IMR-90 (cell line): ENCODE measurements around the gene KCNAB3. TPM values are rescaled to one million over a fixed set of nuclear protein-coding genes. Genes with fewer than 3 reads are reported as not detected.

Experiments
- ATAC-seq: fragments of 200-7000 bp; cut with Tn5 transposase; 2 replicates; pipeline ENCODE4 v1.9.1; 2020; ENCODE audit warnings: low read depth, mild to moderate bottlenecking, moderate library complexity
- BruUV-seq: library from RNA; stranded (reverse); fragments of 400-500 nt; replicated peaks from 2 replicates; lab custom pipeline; 2021; lab: Mats Ljungman, UMichigan
- CTCF ChIA-PET: fragments of 300-600 bp; formaldehyde crosslinking; extraction: SDS; loops from one replicate; lab custom pipeline; 2021; ENCODE audit warnings: antibody characterized with exemption; lab: Yijun Ruan, JAX
- POLR2A ChIA-PET: fragments of 300-600 bp; sonication (Branson Sonifier 250); formaldehyde crosslinking; loops from one replicate; lab custom pipeline; 2022; ENCODE audit warnings: antibody characterized with exemption; ENCODE audit not compliant: unreplicated experiment; lab: Charles Lee
- DNase-seq: peaks from one replicate; pipeline ENCODE4 v3.0.0; 2013
- H2AFZ ChIP-seq: replicated peaks from 2 replicates; pipeline ENCODE3; 2013; ENCODE audit warnings: low read length, mild to moderate bottlenecking; ENCODE audit not compliant: poor library complexity
- H2AK5ac ChIP-seq: 2 replicates; pipeline ENCODE4 v1.6.1; 2013; ENCODE audit warnings: low read depth, low read length, inconsistent platforms
- H2AK9ac ChIP-seq: replicated peaks from 2 replicates; pipeline ENCODE3; 2013; ENCODE audit warnings: mild to moderate bottlenecking, low read depth, low read length, moderate library complexity; ENCODE audit not compliant: poor library complexity
- H2BK120ac ChIP-seq: 2 replicates; pipeline ENCODE4 v1.6.1; 2013; ENCODE audit warnings: low read depth, low read length, inconsistent platforms
- H2BK15ac ChIP-seq: 3 replicates; pipeline ENCODE4 v1.6.1; 2013; ENCODE audit warnings: low read depth, low read length, inconsistent platforms
- H2BK20ac ChIP-seq: 2 replicates; pipeline ENCODE4 v1.6.1; 2013; ENCODE audit warnings: low read depth, mild to moderate bottlenecking, inconsistent platforms, low read length, moderate library complexity
- H2BK5ac ChIP-seq: 2 replicates; pipeline ENCODE4 v1.6.1; 2013; ENCODE audit warnings: mild to moderate bottlenecking, low read depth, low read length, inconsistent platforms; ENCODE audit not compliant: poor library complexity, severe bottlenecking
- H3K14ac ChIP-seq: replicated peaks from 2 replicates; pipeline ENCODE4 v1.6.1; 2013; ENCODE audit warnings: low read depth, low read length, inconsistent platforms
- H3K18ac ChIP-seq: 2 replicates; pipeline ENCODE4 v1.6.1; 2013; ENCODE audit warnings: low read depth, low read length, control low read depth
- H3K23ac ChIP-seq: 2 replicates; pipeline ENCODE4 v1.6.1; 2013; ENCODE audit warnings: low read depth, low read length, inconsistent platforms
- H3K27ac ChIP-seq: 2 replicates; pipeline ENCODE4 v1.5.1; 2013; ENCODE audit warnings: mild to moderate bottlenecking, control low read depth, low read length; ENCODE audit not compliant: insufficient read depth
- H3K27me3 ChIP-seq: 2 replicates; pipeline ENCODE4 v1.6.1; 2013; ENCODE audit warnings: low read length; ENCODE audit not compliant: control insufficient read depth, insufficient read depth
- H3K36me3 ChIP-seq: 2 replicates; pipeline ENCODE4 v1.6.1; 2013; ENCODE audit warnings: low read length, mixed read lengths; ENCODE audit not compliant: control insufficient read depth, insufficient read depth
- H3K4ac ChIP-seq: 2 replicates; pipeline ENCODE4 v1.6.1; 2013; ENCODE audit warnings: low read depth, low read length, inconsistent platforms
- H3K4me1 ChIP-seq: 2 replicates; pipeline ENCODE4 v1.6.1; 2013; ENCODE audit warnings: low read length, mixed read lengths; ENCODE audit not compliant: control insufficient read depth, insufficient read depth
- H3K4me2 ChIP-seq: 2 replicates; pipeline ENCODE4 v1.6.1; 2013; ENCODE audit warnings: low read depth, mild to moderate bottlenecking, control low read depth, low read length, moderate library complexity
- H3K4me3 ChIP-seq: 2 replicates; pipeline ENCODE4 v1.5.1; 2013; ENCODE audit warnings: low read depth, mild to moderate bottlenecking, control low read depth, low read length, moderate library complexity; ENCODE audit not compliant: insufficient read depth
- H3K56ac ChIP-seq: 2 replicates; pipeline ENCODE4 v1.6.1; 2013; ENCODE audit warnings: low read length, inconsistent platforms; ENCODE audit not compliant: insufficient read depth; ENCODE audit errors: extremely low read depth
- H3K79me1 ChIP-seq, 2 experiments: 2 replicates each; pipeline ENCODE4 v1.6.1; 2013; ENCODE audit warnings: low read length in 2 of 2, inconsistent platforms in 1 of 2, low read depth in 1 of 2
- H3K9ac ChIP-seq: 2 replicates; pipeline ENCODE4 v1.6.1; 2013; ENCODE audit warnings: low read depth, low read length, control low read depth
- H3K9me1 ChIP-seq: 2 replicates; pipeline ENCODE4 v1.6.1; 2013; ENCODE audit warnings: low read length, inconsistent platforms; ENCODE audit not compliant: insufficient read depth
- H3K9me3 ChIP-seq: 2 replicates; pipeline ENCODE4 v1.6.1; 2013; ENCODE audit warnings: low read length; ENCODE audit not compliant: control insufficient read depth, insufficient read depth
- H4K20me1 ChIP-seq: 2 replicates; pipeline ENCODE4 v1.6.1; 2013; ENCODE audit warnings: low read length, inconsistent platforms; ENCODE audit not compliant: insufficient read depth
- H4K5ac ChIP-seq: 2 replicates; pipeline ENCODE4 v1.6.1; 2013; ENCODE audit warnings: mild to moderate bottlenecking, low read depth, low read length, control low read depth
- H4K8ac ChIP-seq, 2 experiments: 2 replicates each; pipeline ENCODE4 v1.6.1; 2013; ENCODE audit warnings: low read depth in 2 of 2, low read length in 2 of 2, control low read depth in 1 of 2, inconsistent platforms in 1 of 2
- H4K91ac ChIP-seq: 2 replicates; pipeline ENCODE4 v1.6.1; 2013; ENCODE audit warnings: low read depth, low read length, inconsistent platforms; ENCODE audit not compliant: insufficient read depth
- BHLHE40 ChIP-seq: fragments of 150-350 bp; IDR thresholded peaks from 2 replicates; pipeline ENCODE4 v1.6.1; 2016; ENCODE audit warnings: mild to moderate bottlenecking, low read depth, low read length
- CEBPB ChIP-seq: IDR thresholded peaks from 2 replicates; pipeline ENCODE4 v1.6.1; 2012; ENCODE audit warnings: low read depth, low read length, improper control_type of control experiment
- CHD1 ChIP-seq: IDR thresholded peaks from 2 replicates; pipeline ENCODE4 v1.6.1; 2012; ENCODE audit warnings: low read depth, low read length, improper control_type of control experiment
- ELK1 ChIP-seq: fragments of 150-350 bp; IDR thresholded peaks from 2 replicates; pipeline ENCODE4 v1.6.1; 2016; ENCODE audit warnings: low read depth, mild to moderate bottlenecking, low read length, moderate library complexity, borderline replicate concordance
- MAFK ChIP-seq: IDR thresholded peaks from 2 replicates; pipeline ENCODE4 v1.6.1; 2012; ENCODE audit warnings: low read depth, low read length, improper control_type of control experiment
- MAZ ChIP-seq: IDR thresholded peaks from 2 replicates; pipeline ENCODE4 v1.6.1; 2012; ENCODE audit warnings: low read depth, mild to moderate bottlenecking, low read length, improper control_type of control experiment, moderate library complexity, borderline replicate concordance
- MXI1 ChIP-seq: IDR thresholded peaks from 2 replicates; pipeline ENCODE4 v1.6.1; 2012; ENCODE audit warnings: low read depth, mild to moderate bottlenecking, low read length, moderate library complexity, borderline replicate concordance
- NFE2L2 ChIP-seq: fragments of 150-350 bp; IDR thresholded peaks from 2 replicates; pipeline ENCODE4 v1.6.1; 2016; ENCODE audit warnings: low read depth, mild to moderate bottlenecking, low read length
- RCOR1 ChIP-seq: IDR thresholded peaks from 2 replicates; pipeline ENCODE4 v1.6.1; 2012; ENCODE audit warnings: mild to moderate bottlenecking, low read length, improper control_type of control experiment; ENCODE audit not compliant: insufficient replicate concordance
- RFX5 ChIP-seq: IDR thresholded peaks from 2 replicates; pipeline ENCODE4 v1.8.0; 2012; ENCODE audit warnings: low read depth, mild to moderate bottlenecking, low read length, moderate library complexity
- SMC3 ChIP-seq: fragments of 150-350 bp; IDR thresholded peaks from 2 replicates; pipeline ENCODE4 v1.6.1; 2016; ENCODE audit warnings: low read depth, mild to moderate bottlenecking, antibody characterized with exemption, low read length, moderate library complexity
- USF2 ChIP-seq: fragments of 150-350 bp; IDR thresholded peaks from 2 replicates; pipeline ENCODE4 v1.6.1; 2017; ENCODE audit warnings: mild to moderate bottlenecking, antibody characterized with exemption, low read length, low read depth
- WGBS, 2 experiments: methylation state at CpG; one replicate each; pipeline versions ENCODE4 v1.1.5 to v1.1.7; 2013; ENCODE audit warnings: missing lambda C conversion rate in 2 of 2; ENCODE audit not compliant: insufficient read length in 1 of 2; ENCODE audit errors: extremely low coverage in 2 of 2; 5-methylcytosine and 5-hydroxymethylcytosine counted together
- dilution Hi-C: fragments of 300-500 bp; cut with HindIII; formaldehyde crosslinking; loops from one replicate; pipeline ENCODE4 v1.14.3; 2018; ENCODE audit warnings: low sequenced_read_pairs; ENCODE audit not compliant: unreplicated experiment
- in situ Hi-C: fragments of 300-500 bp; cut with MboI; formaldehyde crosslinking; loops from 3 replicates; pipeline ENCODE4 v1.14.3; 2019; ENCODE audit warnings: low sequenced_read_pairs, inconsistent platforms, mixed read lengths
- intact Hi-C: fragments of 100-400 bp; cut with micrococcal nuclease; formaldehyde crosslinking; loops from 2 replicates; pipeline ENCODE4 v1.10.0; 2022
- polyA plus RNA-seq, 3 experiments: library from polyadenylated mRNA; depleted of rRNA; stranded (reverse); fragments of >200 nt; gene quantifications; 2 replicates each; pipeline ENCODE4 v1.2.3, GENCODE V29; 2012; ENCODE audit warnings: low replicate concordance in 1 of 3
- total RNA-seq: library from RNA; depleted of rRNA; stranded (reverse); fragments of >200 nt; gene quantifications from 2 replicates; pipeline ENCODE4 v1.2.3, GENCODE V29; 2012
- TF ChIP-seq, protein P1 (sequence below): conservative IDR thresholded peaks from 2 replicates; pipeline ENCODE4 v1.5.1; 2012; ENCODE audit warnings: mild to moderate bottlenecking, low read depth, low read length, improper control_type of control experiment

Gene KCNAB3
- total and polyA plus RNA-seq, 2 of the 4 experiments (the other 2 are of a cell fraction), result 0.36 to 4.2 TPM

- TF ChIP-seq MAFK (no peak), SMC3 (peak; percentile 89), ELK1 (no peak)
These were observed 31.9 kb downstream of the KCNAB3 start (continued) for GRCh38 chr17:7897773-7898172.

- peaks cover 0 to 29% of the 10 kb centered on the region in 2 experiments; a peak in 3 of 4 replicates for H3K79me1 ChIP-seq
- H4K91ac ChIP-seq, result no peak overlapping the region
- H3K36me3 ChIP-seq, result peaks cover 73% of the 10 kb centered on the region
- ATAC-seq (no peak), DNase-seq (peak; percentile 12)
- H3K14ac ChIP-seq, result no peak overlapping the region
- no peak overlapping the region for H3K9ac ChIP-seq
- no peak overlapping the region for H2BK120ac ChIP-seq
- peaks cover 3% of the 10 kb centered on the region; the same call in 1 of the 2 replicates for H4K20me1 ChIP-seq
- no peaks in the 10 kb centered on the region for H3K4me1 ChIP-seq
- no peak overlapping the region for H3K4me2 ChIP-seq
- CTCF ChIA-PET, result no interaction called here
- no peak overlapping the region for H3K4ac ChIP-seq
- no peak overlapping the region for H4K8ac ChIP-seq
- H3K56ac ChIP-seq, result no peak overlapping the region
- no peak overlapping the region for H2AK5ac ChIP-seq
- H2BK20ac ChIP-seq, result no peak overlapping the region
- H3K18ac ChIP-seq, result no peak overlapping the region
- no peaks in the 10 kb centered on the region for H3K9me3 ChIP-seq
- no peak overlapping the region for H2BK5ac ChIP-seq
- H3K27ac ChIP-seq, result no peak overlapping the region
- intact Hi-C loops, result loop anchor here (1.0 to 5.0 kb wide), 3 partner anchors 35 to 155 kb away; no protein-coding TSS in a partner anchor
- POLR2A ChIA-PET, result no interaction called here
- H2AFZ ChIP-seq, result no peak overlapping the region
- no peaks in the 10 kb centered on the region for H3K27me3 ChIP-seq
- H2BK15ac ChIP-seq, result no peak overlapping the region
- in situ Hi-C loops, result loop anchor here (5.0 kb wide), 1 partner anchor 35 kb away; no protein-coding TSS in a partner anchor
- no peak overlapping the region for H2AK9ac ChIP-seq
- no peak overlapping the region for H4K5ac ChIP-seq
- no peaks in the 10 kb centered on the region for H3K9me1 ChIP-seq
- dilution Hi-C loops, result no loop called here
- no TSS peak for BruUV-seq
- WGBS, 2 experiments, result 84% methylated on average over 4 of the region's 13 CpGs; no CpG with 5 or more reads in 1 of the 2 experiments
- no peak overlapping the region for H3K4me3 ChIP-seq
- H3K23ac ChIP-seq, result no peak overlapping the region
- TF ChIP-seq RCOR1 (no peak), RFX5 (no peak), CHD1 (no peak), USF2 (no peak), NFE2L2 (no peak), MAZ (no peak), MAFK (no peak), CEBPB (no peak), BHLHE40 (no peak), MXI1 (no peak)
- TF ChIP-seq, protein P1, sequence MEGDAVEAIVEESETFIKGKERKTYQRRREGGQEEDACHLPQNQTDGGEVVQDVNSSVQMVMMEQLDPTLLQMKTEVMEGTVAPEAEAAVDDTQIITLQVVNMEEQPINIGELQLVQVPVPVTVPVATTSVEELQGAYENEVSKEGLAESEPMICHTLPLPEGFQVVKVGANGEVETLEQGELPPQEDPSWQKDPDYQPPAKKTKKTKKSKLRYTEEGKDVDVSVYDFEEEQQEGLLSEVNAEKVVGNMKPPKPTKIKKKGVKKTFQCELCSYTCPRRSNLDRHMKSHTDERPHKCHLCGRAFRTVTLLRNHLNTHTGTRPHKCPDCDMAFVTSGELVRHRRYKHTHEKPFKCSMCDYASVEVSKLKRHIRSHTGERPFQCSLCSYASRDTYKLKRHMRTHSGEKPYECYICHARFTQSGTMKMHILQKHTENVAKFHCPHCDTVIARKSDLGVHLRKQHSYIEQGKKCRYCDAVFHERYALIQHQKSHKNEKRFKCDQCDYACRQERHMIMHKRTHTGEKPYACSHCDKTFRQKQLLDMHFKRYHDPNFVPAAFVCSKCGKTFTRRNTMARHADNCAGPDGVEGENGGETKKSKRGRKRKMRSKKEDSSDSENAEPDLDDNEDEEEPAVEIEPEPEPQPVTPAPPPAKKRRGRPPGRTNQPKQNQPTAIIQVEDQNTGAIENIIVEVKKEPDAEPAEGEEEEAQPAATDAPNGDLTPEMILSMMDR, result no peak
These were observed 32.6 kb downstream of the KCNAB3 start for GRCh38 chr17:7897090-7897489.
